DMS153 treated with DMSO at 0.1 percent for 48 hours (cell line): ENCODE results near the gene GRK1.

Source experiments
- DNase-seq: peaks from one replicate; lab custom pipeline; 2025; ENCODE audit not compliant: unreplicated experiment; lab: John Stamatoyannopoulos, UW

GRK1 gene

DNA sequence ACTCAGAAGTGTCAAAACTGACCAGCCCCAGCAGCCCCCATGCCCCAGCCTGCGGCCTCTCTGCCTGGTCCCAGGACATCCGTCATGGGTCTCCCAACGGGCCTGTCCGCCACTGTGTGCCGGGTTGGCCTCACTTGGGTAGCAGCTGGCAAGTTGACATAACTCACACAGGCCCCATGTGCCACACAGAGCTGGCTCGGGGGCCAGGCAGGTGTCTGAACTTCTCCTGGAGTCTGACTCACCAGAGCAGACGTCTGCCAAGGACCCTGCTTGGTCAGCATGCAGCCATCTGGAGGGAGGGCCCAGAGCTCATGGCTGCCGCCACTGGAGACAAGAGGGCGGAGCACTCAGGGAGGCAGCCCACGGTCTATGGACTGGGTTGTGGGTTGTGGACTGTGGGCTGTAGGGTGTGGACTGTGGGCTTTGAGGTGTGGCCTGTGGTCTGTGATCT lies 60.0 kb downstream of the GRK1 start:
- DNase-seq = no peak

DNA sequence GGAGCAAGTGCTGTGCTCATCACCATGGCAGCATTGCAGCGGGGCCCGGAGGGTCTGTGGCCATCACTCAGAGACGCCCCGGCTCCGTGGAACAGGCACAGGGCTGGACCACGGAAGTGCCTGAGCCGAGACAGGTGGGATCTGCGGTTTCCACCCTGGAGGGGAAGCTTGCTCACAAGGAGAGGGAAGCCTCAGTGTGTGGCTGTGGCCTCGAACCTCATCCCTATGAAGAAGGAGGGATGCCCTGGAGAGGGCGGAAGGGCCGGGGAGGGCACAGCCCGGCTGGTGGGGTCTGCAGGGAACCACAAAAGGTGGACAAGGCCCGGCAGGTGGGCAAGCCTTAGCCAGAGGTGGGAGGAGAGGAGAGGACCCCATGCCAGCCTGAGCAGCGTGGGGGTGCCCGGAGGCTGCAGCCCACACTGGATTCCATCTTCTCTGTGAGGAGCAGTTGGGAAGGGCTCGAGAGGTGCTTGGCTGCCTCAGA lies 61.6 kb downstream of the GRK1 start:
- no peak for DNase-seq

DNA sequence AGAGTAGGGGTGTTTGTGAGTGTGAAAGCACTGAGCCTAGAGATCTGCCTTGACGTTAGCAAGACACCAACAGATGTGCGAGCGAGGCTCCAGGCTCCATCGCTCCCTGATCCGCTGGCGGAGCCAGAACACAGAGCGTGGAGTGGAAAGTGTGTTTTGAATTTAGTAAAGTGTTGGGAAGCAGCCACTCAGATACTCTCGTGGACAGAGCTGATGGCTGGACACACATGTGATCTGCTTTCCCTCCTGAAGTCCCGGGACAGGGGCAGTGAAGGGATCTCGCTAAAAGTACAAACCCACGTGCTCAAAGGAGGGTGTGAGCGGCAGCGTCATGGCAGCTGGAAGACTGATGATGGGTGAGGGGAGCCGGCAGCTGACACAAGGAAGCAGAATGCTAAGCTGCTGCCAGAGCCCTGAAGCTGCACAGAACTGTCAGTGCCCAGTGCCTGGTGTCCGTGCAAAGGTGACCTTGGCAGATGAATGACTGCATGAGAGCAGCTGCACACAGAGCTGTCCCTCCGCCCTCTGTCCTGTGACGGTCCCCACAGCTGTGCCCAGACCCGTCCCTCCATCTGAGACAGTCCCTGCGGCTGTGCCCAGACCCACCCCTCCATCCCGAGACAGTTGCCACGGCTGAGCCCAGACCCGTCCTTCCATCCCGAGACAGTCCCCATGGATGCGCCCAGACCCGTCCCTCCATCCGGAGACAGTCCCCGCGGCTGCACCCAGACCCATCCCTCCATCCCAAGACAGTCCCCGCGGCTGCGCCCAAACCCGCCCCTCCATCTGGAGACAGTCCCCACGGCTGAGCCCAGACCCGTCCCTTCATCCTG lies 62.4 kb downstream of the GRK1 start:
- DNase-seq = no peak

DNA sequence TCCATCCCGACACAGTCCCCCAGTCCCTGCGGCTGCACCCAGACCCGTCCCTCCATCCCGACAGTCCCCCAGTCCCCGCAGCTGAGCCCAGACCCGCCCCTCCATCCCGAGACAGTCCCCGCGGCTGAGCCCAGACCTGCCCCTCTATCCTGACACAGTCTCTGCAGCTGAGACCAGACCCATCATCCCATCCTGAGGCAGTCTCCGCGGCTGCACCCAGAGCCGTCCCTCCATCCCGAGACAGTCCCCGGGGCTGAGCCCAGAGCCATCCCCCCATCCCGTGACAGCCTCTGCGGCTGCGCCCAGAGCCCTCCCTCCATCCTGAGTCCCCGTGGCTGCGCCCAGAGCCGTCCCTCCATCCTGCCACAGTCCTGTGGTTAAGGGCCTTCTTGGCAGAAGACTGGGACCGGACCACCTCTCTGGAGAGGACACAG lies 63.3 kb downstream of the GRK1 start:
- DNase-seq = no peak

DNA sequence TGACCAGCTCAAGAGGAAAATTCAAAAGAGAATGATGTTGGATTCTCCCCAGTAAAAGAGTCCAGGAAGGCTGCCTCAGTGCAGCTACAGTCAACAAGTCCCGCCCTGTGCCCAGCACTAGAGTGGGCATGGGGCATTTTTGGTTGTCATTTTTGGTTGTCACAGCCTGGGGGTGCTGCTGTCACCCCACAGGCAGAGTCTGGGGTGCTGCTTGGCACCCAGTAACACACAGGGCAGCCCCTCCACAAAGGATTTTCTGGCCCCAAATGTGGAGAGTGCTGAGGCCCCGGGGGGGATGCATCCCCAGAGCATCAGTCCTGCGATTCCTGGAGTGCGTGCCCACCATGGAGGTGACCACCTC lies 63.8 kb downstream of the GRK1 start:
- no peak for DNase-seq

DNA sequence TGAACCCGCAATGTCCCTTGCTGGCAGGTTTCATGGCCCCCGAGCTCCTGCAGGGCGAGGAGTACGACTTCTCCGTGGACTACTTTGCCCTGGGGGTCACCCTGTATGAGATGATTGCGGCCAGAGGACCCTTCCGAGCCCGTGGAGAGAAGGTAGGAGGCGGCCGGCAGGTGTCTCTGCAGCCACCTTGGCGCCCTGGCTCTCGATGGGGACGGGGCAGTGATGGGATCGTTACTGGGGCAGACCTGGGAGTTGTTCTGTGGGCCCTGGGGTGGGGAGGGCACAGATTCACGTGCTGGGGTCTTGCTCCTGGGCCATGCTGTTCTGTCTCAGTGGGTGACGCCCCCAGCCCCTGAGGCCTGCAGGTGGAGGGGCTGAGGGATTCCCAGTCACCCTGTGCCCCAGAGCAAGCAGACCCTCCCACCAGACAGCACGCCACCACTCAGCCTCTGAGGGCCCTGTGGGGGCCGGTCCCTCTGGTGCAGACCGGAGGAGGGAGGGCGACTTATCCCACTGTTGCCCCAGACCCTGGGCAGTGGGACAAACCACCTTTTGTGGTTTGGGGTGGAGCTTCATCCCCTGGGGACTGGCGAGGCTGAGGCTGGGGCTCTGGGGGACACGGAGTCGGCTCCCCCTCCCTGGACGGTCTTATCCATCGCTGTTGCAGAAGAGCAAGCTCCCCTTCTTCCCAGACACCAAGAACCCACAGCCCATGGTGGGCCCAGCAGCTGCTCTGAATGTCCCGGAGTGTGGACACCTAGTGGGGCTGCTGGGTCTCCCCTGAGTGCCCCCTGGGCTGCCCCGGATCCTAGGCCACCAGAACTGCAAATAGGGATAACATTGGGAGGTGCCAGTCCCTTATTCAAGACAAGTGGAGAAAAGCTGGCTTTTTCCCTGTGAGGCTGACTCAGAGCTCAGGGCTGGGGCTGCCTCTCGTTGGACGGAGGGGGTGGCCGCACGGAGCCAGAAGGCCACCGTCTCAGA lies 64.5 kb downstream of the GRK1 start:
- no peak for DNase-seq

DNA sequence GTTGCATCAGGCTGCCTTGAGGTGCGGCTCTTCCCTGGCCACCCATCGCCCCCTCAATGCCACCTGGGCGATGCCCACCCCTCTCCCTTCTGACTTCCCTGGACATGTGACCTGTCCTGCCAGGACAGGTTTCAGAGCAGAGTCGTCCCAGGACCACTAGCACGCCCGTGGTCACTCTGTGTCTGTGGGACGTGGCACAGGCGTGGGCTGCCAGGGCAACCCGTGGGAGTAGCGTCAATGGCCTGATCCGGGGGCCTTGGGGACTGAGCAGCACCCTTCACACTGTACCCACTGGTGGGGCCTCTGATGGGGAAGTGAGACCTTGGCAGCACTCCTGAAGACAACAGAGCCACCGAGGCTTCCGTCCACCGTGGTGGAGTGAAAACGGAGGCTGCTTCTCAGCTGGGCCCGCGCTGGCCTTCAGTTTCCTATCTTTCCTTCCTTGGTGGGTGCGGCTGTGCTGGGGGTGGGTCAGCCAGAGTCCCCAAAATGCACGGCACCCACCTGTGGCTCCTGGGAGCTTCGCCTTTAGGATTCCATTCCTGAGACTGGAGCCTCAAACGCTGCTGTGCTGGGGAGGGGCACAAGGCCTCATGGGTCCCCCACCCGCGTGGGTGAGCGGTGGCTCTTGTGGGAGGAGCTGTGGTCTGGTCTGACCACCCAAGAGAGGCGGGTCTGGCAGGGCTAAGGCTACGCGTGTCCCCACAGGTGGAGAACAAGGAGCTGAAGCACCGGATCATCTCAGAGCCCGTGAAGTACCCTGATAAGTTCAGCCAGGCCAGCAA lies 65.3 kb downstream of the GRK1 start:
- DNase-seq = no peak

DNA sequence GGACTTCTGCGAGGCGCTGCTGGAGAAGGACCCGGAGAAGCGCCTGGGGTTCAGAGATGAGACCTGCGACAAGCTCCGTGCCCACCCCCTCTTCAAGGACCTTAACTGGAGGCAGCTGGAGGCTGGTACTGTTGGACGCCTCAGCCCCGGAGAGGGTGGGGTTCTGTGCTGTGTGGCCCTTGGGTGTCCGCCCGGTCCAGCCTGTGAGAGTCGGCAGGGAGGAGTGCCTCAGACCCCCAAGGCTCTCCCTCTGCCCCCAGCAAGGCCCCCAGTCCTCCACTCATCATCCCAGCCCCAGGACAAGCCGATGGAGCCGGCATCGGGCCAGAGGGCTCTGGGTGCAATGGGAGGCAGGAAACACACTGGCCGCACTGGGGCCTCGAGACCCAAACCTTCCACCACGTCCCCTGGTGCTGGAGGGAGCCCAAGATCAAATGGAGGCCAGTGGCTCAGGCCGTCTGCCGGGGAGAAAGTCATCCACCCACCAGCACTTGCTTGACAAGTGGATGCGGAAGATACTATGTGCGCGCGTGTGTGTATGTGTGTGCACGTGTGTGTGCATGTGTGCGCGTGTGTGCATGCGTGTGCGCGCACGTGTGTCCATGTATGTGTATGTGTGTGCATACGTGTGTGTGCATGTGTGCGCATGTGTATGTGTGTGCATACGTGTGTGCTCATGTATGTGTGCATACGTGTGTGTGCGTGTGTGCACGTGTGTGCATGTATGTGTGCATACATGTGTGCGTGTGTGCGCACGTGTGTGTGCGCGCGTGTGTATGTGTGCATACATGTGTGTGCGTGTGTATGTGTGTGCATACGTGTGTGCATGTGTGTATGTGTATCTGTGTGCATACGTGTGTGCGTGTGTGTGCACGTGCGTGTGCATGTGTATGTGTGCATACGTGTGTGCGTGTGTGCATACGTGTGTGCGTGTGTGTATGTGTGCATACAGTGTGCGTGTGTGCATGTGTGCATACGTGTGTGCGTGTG lies 66.2 kb downstream of the GRK1 start:
- no peak for DNase-seq

DNA sequence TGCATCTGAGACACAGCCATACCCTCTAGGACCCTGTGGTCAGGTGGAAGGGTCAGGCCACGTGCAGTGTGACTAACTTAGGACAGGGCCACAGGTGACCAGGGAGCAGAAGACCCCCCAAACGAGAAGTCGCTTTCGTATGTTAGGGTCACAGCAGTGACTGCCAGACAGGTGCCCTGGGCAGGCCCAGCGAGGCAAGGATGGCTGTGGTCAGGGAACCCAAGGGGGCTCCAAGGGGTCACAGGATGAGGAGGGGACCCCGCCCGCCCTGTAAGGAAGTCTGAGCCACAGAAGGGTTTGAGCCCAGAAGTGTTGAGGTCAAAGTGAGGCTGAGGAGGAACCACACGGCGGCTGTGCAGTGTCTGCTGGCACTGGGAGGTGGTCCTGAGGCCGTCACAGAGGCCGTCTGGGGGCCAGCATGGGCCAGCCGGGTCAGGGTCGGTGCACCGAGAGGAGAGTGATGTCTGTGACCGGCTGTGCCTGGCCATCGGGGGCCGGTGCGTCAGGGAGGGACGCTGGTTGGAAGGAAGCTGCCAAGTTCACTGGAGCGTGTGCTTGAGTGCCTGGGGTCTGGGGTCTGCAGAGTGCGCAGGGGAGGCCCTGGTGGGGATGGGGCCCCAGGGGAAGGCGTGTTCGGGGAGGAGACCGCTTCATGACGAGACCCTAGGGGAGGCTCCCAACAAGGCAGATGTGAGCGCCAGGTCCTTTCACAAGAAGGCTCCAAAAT lies 67.2 kb downstream of the GRK1 start:
- no peak for DNase-seq

DNA sequence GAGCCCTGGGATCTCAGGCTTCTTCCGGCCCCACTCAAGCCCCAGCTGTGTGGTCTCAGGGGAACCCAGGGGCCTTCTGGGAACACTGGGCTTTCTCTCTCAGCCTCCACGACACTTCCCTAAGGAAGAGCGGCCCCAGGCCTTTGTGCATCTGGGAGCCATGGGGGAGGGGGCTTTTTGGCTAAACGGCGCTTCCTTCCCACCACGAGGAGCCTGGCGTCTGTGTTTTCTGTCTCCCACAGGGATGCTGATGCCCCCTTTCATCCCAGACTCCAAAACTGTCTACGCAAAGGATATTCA lies 67.8 kb downstream of the GRK1 start:
- no peak for DNase-seq

DNA sequence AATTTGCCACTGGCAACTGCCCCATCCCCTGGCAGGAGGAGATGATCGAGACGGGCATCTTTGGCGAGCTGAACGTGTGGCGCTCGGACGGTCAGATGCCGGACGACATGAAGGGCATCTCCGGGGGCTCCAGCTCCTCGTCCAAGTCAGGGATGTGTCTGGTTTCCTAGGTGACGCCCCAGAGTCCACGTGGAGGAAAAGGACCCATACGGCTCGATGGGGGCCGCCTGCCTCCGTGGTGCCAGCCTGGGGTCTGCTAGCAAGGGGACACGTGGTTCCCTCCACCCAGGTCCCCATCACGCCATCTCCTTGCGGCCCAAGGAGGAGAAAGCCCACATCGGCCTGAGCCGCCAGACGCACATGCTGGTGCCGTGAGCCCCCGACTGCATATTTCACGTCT lies 68.2 kb downstream of the GRK1 start:
- no peak for DNase-seq

DNA sequence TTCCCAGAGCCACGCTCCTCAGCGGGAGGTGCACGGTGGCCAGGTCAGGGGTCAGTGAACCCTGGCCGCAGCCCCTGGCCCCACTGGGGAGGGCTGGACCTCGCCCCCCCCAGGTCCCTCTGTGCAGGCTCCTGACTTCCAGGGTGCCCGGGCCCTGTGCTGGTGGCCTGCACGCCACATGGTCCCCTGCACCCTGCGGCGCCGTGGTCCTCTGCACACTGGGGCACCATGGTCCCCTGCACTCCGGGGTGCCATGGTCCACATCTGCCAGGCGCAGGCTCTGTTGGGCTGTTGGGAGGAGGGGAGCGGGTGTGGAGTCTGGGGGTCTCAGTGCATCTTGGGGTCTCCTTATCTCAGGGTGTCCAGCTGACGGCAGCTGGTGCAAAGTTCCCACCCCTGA lies 68.7 kb downstream of the GRK1 start:
- DNase-seq = no peak

DNA sequence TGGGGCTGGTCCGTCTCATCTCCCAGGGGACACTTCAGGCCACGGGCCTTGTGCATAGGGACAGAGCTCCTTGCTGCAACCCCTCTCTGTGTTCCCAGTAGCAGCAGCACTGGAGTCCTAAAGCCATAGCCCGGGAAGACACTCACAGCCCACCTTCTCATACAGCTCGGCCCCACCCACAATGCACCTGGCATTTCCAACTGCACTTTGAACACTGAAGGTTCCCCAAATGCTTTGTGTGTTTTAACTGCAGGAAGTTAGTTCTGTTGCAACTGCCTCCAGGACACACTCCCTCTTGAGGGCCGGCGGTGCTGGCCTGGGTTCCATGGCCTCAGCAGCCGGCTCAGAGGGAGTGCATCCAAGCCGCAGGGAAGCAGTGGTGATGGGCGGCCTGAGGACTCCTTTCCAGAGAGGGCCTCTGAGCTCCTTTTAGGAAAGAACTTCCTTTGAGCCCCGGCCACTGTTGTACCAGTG lies 69.3 kb downstream of the GRK1 start:
- no peak for DNase-seq

DNA sequence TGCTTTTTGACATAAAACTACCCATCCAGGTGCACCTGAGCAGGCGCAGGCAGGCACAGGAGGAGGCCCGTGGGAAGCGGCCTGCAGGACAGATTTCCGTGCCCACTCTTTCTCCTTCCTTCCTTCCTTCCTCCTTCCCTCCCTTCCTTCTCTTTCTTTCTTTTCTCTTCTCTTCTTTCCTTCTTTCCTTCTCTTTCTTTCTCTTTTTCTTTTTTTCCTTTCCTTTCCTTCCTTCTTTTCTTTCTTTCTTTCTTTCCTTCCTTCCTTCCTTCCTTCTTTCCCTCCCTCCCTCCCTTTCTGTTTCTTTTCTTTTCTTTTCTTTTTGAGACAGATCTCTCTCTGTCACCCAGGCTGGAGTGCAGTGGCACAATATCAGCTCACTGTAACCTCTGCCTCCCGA lies 70.8 kb downstream of the GRK1 start:
- DNase-seq = no peak

DNA sequence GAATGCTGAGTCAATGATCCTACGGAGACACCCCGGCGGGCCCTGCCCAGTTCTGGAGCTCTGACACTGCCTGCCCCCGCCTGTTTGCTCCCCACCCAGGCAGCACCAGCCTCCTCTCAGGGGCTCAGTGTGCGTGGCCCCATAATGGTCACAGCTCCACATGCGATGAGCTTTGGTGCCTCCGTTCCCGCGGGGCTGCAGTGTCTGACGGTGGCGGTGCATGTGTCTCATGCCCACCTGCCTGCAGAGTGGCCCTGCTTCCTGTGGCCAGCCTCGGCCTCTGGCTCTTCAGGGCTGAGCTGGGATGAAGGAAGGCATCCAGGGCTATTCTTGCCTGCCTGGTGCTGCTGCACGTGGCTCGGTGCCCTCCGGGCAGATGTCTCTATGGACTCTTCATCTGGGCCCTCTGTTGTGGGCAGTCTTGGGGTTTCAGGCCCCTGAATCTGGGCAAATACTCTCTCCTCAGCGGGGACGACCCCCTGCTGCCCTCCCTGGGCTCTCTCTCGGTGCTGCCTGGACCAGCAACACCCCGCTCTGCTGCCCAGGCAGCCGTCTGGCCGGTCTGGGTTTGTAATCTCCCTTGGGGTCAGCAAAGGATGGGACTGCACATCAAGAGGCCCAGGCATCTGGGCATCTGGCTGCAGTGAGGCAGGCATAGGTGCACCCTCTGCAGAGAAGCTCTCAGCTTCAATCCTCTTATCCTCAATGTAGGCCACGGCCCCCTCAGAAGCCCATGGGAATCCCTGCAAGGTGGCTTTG lies 72.7 kb downstream of the GRK1 start:
- no peak for DNase-seq

DNA sequence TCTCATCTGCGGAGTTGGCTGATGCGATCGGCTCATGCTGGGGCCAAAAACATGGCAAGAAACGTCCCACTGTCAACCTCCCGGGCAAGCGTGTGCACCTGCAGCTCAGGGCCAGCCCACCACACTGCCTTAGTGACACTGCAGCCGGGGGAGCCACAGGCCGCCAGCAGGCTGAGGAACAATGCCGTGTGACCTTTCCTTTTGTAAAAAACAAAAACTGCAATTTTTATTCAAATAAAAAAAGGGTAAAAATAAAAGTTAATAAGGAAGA lies 73.2 kb downstream of the GRK1 start:
- no peak for DNase-seq

DNA sequence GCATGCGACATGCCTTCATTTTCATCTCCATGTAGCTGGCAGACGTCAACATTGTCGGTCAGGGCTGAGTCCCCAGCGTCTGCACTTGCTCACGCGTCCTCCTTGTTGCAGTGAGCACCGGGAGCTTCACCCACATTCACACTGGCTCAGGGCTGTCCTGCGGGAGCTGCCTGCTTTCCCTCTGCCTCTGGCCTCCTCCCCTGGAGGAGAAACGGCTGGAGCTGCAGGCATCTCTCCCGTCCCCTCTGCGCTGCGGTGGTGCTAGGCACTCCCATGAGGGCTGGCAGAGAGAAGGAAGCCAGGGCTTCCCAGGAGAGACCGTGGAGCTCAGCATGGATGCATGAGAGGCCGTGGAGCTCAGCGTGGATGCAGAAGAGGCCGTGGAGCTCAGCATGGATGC lies 73.6 kb downstream of the GRK1 start:
- DNase-seq = no peak

DNA sequence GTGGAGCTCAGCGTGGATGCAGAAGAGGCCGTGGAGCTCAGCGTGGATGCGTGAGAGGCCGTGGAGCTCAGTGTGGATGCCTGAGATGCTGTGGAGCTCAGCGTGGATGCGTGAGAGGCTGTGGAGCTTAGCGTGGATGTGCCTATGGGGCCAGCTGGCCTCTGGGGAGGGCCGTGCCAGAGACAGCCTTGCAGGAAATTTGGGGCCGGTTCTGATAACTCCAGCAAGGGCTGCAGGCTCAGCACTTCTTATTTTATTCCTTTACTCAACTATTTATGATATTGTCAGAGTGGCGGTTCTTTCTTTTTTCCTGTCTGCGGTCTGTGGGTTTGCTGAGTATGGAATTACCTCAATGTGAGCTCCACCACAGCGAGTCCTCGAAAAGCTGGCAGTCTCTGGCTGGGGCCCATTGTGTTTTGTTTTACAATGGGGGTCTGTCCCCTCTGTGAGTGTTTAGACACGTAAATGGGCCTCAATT lies 74.2 kb downstream of the GRK1 start:
- DNase-seq = no peak

DNA sequence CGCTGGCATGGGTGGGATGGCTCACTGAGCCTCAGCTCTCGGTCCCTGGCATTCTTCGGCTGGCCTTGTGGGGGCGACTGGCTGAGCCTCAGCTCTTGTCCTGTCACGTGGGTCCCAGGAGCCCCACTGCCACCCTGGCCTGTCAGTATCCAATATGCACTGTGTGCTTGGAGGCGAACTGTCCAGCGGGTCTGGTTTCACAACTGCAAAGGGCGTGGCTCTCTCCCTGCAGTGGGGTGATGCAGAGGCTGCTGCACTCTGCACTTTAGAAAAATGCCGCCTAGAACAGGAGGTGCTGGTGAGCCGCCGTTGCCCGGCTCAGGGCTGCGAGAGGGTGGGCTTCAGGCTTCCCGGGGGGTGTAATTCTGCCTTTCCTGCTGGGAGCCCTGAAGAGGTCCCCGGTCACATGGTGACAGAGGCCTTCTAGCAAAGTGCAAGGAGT lies 75.0 kb downstream of the GRK1 start:
- peak; percentile 57 for DNase-seq
